ENCODE results near the gene SIL1.
"Not testable (repeated sequence)": the region's sequence is repeated elsewhere in the genome, so short reads cannot be mapped to it uniquely, and the experiment has no call there.

The SIL1 gene

DNA sequence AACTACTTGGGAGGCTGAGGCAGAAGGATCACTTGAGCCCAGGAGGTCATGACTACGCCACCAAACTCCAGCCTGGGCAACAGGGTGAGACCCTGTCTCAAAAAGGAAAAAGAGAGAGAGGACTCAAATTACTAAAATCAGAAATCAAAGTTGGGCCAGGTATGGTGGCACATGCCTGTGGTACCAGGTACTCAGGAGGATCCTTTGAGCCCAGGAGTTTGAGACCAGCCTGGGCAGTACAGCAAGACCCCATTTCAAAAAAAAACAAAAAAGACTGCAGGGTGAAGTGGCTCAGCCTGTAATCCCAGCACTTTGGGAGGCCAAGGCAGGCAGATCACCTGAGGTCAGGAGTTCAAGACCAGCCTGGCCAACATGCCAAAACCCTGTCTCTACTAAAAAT is 23.8 kb downstream of the SIL1 start:
- DNase-seq (ENCODE audit: low spot score): not testable (repeated sequence)

DNA sequence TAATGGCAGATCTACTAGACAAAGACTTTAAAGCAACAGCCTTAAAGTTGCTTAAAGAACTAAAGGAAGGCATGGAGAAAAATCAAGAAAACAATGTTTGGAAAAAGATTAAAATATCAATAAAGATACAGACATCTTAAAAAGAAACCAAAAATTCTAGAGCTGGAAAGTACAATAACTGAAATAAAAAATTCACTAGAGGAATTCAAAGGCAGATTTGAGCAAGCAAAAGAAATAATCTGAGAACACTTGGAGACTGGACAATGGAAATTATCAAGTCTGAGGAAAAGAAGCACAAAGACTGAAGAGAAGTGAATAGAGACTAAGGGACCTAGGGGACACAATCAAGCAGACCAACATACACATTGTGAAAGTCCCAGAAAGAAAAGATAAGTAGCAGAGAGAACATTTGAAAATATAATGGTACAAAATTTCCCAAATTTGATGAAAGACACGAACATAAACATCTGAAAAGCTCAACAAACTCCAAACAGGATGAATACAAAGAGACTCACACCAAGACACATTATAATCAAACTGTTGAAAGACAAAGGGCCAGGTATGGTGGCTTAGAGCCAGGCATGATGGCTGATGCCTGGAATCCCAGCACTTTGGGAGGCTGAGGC is 26.3 kb downstream of the SIL1 start:
- DNase-seq (ENCODE audit: low spot score): no peak

DNA sequence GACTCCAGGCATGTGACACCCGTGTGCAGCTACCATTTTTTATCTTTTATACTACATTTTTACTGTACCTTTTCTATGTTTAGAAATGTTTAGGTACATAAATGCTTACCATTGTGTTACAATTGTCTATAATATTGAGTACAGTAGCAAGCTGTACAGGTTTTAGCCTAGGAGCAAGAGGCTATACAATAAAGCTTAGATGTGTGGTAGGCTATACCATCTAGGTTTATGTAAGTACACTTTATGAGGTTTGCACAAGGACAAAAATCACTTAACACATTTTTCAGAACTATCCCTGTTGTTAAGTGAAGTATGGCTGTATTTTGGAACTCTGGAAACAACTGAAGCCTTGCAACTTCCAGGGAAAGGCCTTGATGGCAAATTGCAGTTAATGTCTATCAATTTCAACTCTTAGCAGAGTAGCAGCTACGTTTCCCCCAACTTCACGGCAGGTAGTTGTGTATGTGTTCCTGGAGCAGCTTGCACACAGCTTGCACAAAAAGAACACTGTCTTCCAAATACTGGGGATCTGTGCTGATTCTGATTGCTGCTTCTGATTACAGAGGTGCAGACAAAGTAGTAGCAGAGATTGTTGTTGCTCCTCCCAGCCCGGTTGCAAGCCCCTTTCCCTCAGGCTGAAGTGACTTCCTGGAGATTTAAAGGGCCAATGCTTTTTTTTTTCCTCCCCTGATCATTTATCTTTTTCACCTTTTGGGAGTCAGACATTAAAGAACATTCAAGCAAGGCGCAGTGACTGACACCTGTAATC is 30.0 kb downstream of the SIL1 start:
- no peak for DNase-seq (ENCODE audit: low spot score)

DNA sequence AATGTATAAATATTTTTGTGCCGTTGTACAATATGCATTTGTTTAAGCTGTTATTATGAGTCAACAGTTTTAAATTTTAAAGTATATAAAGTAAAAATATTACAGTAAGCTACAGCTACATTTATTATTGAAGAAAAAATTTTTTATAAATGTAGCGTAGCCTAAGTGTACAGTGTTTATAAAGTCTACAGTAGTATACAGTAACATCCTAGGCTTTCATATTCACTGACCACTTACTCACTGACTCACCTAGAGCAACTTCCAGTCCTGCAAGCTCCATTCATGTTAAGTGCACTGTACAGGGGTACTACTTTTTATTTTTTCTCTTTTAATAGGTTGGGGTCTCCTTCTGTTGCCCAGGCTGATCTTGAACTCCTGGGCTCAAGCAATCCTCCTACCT is 30.6 kb downstream of the SIL1 start:
- DNase-seq (ENCODE audit: low spot score): no peak

DNA sequence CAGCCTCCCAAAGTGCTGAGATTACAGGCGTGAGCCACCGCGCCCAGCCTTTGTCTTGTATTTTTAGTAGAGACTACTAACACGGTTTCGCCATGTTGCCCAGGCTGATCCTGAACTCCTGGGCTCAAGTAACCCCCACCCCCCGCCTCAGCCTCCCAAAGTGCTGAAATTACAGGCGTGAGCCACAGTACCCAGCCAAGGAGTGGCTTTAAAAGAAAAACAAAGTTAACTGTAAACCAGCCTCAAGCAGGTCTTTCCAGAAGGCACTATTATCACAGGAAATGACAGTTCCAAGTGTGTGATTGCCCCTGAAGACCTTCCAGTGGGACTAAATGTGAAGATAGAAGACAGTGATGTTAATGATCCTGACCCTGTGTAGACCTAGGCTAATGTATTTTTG is 31.1 kb downstream of the SIL1 start:
- DNase-seq (ENCODE audit: low spot score): no peak

DNA sequence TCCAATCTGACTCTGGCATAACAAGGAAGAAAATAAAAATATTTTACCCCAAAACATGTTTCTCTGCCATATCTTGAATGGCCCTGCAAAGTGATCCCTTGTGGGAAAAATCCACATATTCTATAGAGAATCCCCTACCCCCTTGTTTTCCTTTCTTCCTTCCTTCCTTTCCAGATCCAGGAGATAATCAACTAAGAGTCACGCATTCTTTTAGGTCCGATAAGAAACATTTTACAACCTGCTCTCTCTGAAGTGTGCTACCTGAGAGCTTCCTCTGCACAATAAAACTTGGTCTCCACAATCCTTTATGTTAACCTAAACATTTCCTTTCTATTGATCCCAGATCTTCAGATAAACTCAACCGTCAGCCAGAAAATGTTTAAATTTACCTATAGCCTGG is 33.3 kb downstream of the SIL1 start:
- not testable (repeated sequence) for DNase-seq (ENCODE audit: low spot score)

DNA sequence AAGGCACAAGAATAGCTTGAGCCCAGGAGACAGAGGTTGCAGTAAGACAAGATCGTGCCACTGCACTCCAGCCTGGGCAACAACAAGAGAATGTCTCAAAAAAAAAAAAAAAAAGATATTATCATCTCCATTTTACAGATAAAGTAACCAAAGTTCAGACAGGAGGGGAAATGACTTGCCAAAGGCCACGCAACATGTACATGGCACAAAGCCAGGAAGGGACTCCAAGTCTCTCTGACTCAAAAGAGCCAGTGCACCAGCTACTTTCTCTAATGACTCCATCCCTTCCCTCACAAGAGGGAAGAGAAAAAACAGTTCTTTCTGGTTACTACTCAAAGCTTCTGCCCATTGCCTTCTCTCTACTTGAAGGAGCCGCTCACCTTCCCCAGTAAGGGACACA is 34.1 kb downstream of the SIL1 start:
- DNase-seq (ENCODE audit: low spot score): peak; percentile 21

DNA sequence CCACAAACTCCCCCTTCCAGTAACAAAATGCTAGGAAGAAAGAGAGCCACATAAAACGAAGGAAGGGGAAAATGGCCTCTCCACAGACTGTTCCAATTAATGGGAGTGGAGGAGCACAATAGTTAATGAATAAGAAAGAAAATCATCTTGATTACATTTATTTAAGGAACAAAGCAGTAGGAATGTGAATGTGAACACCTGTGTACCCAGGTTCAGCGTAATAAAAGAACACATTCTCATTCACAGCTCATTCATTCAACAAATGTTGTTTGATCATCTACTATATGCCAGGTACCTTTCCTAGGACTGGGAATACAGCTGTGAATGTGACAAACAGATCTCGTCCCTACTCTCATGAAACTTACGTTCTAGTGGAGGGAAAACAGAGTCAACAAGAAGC is 35.7 kb downstream of the SIL1 start:
- no peak for DNase-seq (ENCODE audit: low spot score)

DNA sequence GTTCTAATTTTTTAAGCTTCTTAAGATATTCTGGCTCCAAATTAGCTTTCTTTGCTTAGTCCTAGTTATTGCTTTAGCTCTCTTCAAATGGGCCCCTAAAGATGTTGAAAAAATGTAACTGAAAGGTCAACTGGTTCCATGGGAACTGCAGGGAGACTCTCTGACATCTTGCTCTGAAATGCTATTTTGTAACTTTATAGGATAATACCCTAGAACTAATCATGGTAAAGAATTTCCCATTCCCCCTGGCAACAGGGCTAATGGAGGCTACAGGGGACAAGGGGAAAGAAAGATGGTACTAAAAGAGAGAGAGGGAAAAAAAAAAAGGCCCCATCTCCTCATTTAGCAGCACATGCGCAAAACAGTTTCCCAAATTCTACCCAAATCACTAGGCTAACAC is 39.4 kb downstream of the SIL1 start:
- DNase-seq (ENCODE audit: low spot score): no peak

DNA sequence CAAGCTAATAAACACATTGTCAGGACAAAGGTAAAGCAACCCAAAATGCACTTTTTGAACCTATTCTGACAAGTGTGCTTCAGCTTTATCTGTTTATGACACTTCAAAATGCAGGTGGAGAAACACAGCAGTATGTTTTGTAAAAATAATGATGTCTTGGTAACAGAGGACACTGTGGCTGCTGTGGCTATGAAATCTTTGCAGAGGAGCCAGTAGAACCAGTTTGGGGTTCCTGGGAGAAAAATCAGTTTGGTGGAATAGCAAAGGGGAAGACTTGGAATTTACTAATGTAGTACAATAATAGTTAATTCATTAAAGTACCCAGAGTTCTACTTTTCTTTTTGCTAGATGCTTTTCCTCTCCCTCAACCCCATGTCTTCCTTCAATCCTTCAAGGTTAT is 40.6 kb downstream of the SIL1 start:
- DNase-seq (ENCODE audit: low spot score): no peak

DNA sequence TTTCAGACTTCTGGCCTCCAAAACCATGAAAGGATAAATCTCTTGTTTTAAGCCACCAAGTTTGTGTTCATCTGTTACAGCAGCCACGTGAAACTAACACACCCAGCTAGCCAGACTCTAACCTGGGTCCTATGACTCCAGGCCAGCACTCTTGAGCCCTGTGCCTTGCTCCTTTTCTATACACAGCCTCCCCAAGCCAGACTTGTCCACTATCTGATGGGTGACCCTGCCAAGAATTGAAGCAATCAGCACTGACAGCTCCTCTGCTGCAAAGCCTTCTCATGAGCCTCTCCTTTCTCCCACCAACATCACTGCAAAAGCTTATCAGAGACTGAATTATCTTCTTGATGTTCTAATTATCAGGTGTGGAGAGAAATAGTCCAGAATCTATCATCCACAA is 41.4 kb downstream of the SIL1 start:
- DNase-seq (ENCODE audit: low spot score): no peak

DNA sequence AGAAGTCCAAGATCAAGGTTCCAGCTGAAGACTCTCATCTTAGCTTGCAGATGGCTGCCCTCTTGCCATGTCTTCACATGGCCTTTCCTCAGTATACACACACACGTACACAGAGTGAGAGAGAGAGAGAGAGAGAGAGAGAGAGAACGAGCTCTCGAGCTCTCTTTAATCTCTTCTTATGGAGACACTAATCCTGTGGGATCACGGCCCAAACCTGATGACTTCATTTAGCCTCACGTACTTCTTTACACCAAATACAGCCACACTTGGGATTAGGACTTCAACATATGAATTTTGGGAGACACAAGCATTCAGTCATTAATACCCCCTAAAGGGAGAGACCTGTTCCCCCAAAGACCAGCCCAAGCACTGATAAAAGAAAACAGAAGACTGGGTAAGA is 42.8 kb downstream of the SIL1 start:
- DNase-seq (ENCODE audit: low spot score): no peak

DNA sequence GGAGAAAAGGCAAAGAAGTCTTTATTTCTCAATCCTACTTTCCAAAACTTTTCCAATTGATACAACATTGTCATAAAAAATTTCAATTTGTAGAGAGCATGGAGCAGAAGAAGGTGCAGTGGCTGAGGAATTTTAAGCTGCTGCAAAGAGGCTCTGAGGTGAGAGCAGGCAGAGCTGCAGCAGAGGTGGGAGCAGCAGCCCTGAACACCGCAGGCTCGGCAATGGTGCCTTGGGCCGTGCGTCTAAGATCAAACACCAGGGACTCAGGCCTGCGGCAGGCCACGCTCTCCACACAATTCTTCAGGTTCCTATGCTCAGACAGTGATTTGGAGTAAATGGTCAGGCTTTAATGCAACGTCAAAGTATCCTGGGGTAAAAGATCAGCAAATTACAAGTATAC is 46.3 kb downstream of the SIL1 start:
- no peak for DNase-seq (ENCODE audit: low spot score)

DNA sequence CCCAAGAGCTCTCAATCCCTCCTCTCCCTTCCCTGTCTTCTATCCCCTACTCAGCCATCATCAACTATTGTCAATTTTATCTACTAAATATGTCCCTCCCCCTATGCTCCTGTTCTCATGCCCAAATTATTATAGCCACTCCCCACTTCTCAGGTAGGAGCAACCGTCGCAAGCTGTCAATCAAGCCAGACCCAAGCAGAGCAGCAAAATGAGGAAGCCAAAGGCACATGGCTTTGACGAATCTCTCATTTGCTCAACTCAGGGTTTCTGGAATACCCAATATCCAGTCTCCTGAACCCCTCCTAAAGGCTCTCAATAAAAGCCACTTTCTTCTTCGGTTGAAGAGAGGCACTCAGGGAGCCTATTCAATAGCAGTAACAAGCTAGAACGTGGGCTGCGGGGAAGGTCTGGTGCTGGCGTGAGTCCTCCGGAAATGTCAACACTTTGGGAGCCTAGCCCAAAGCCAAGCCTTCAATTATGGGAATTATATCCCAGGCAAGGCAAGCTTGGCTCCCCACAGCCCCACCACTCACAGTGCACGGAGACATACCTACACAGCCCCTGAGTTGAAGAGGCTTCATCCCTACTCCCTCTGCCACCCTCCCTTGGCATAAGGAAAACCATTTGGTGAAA is 47.7 kb downstream of the SIL1 start:
- no peak for DNase-seq (ENCODE audit: low spot score)

DNA sequence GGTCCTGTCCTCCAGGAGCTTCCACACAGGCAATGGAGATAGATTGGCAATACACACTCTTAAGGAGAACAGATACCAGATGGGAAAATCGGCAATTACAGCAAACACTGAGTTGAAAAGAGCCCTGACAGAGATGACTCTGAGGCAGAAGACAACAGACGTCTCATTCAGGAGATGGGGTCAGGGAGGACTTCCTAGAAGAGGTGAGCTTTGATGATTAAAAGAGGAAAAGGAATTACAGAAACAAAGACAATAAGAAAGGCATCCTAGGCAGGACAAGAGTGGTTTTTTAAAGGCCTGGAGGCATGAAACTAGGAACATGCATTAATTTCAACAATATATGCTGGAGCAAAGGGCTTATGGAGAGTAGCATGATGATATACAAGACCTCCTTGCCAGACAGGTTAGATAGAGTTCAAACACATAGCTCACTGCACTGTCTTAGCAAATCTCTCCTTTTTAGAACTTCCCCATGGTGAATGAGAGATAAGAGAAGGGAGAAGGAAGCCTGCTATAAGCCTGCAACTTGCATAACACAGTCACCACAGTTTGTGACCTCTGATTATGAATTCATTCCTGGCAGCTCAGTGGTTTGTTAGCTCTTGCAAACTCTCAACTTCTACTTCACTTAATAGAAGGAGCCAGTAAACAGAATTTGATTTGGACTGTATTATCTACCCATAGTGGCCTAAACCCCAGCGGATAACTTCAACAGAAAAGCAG is 48.5 kb downstream of the SIL1 start:
- no peak for DNase-seq (ENCODE audit: low spot score)

DNA sequence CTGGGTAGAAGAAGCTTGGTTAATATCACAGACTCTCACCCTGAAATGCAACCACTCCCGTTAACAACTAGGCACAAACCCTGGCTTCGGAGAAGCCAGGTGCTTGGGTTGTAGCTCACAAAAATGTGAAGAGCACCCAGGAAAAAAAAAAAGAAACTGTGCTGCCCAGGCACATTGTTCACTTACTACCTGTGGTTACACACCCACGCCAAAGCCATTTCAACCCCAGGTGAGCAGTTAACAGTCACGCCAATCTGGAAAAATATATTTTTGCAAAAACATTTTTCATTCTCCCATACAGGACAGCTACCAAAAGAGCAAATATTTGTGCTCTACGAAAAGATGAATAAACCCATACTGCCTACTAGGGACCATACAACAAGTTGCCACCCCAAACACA is 49.2 kb downstream of the SIL1 start:
- no peak for DNase-seq (ENCODE audit: low spot score)

DNA sequence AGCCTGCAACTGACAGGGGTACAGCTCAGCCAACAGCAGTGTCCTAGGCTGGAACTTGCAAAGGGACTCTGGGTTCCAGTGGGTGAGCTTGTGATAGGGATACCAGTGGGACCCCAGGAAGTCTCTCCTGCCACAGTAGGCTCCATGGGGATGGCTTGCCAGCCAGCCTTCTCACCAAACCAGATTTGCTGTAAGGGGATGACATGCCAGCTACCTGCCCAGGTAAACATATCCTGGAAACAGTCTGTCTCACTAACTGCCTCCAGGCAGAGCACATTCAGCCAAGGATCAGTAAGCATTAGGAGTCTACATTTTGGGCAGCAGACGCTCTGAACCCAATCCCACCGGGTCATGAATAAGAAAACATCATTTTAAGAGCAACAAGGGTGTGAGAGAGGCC is 49.9 kb downstream of the SIL1 start:
- DNase-seq (ENCODE audit: low spot score): no peak

DNA sequence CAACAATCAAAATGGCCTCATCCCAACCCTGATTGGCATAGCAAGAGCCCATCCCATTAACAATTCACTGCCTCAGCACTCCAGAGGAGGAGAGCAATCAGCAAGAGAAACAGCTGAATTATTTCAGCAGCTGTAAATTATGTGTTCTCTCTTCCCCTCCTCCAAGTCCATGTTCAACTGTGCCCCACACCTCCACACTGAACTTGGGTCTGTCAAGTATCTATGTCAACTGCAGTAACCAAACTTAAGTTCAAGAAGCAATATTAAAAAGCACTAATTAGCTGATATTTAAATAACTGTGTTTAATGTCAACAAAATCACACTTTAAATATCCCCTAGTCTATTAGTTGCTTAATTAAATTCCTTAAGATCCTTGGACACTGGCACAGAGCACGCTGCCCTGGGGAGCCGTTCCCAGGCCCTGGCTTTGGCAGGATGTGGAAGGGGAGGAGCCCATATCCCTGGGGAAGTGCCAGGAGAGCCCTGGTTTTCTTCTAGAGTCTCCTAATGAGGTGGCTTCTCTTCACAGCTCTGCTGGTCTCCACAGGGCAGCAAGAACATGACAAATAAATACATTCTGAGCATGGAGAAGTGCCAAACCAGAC is 50.6 kb downstream of the SIL1 start:
- DNase-seq (ENCODE audit: low spot score): no peak

DNA sequence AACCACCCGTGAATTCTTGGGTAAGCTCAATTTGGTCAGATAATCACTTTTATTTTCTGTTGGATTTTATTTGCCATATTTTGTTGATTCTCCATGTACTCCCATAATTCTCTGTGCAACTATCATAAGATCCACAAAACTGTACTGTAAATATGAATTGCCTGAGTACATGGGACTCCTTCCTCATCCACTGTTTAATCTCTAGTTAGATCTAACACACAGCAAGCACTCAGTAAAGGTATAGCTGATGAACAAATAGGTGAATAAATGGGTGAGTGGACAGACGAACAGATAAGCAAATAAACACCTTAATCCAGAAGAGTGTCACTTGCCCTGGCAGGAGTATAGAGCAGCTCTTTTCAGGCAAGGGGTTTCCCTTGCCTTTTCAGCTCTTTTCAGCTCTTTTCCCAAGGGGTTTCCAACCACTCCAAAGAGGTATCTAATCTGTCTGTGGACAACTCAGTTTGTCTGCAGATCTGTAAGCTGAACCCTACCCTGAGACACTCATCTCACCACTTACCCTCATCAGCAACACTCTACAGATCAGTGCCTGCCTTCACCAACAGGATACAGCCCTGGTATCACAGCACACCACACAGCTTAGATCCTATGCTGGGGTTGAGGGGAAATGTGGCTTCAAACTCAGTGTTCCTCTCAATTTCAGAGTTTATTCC is 51.2 kb downstream of the SIL1 start:
- no peak for DNase-seq (ENCODE audit: low spot score)

DNA sequence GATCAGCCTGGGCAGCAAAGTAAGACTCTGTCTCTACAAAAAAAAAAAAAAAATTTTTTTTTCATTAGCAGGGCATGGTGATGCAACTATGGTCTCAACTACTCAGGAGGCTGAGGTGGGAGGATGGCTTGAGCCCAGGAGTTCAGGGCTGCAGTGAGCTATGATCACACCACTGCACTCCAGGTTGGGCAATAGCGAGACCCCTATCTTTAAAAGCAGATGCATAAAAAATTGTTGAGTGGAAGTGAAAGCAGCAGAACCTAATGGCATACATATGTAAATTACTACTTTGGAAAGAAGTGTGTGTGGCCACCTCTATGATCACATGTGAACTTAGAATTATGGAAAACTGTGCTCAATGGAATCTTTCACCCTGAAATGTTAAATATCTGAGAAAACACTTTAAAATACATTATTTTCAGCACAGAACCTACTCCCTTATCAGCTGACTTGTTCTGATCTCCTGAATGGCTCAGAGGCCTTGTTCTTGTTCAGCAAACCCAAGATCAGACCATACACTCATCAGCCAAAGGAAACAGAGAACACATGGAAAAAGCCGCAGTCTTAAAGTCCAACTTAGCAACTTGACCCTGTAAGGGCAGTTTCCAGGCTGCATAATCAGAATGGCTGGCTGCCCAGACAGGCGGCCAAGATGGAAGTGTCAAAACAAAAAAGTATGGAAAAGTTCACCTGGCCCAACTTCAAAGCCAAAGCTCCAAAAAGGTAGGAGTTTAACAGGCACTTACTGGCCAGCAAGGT is 56.5 kb downstream of the SIL1 start:
- no peak for DNase-seq (ENCODE audit: low spot score)

DNA sequence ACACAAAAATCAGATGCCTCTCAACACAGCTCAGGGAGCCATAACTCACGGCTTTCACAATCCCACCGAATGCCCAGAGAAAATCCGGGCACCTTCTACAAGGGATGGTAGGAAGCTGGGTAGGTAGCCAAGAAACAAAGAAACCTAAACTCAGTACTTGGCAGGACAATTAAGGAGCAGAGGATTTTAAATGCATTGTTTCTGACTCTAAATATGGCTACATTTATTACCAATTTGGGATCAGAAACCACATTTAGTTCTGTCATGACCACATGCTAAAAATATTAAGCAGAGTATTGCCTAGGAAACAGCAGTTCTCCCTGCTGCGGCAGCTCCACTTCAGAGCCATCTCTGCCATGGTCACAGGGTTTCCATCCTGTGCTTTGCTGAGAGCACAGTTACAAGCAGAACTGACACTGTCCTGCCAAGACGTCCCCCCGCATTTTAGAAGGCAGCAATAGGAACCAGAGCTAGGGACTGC is 57.5 kb downstream of the SIL1 start:
- DNase-seq (ENCODE audit: low spot score): no peak

All from RKO (cell line).